HG03095 (cell line): ENCODE measurements around the gene SCAPER.
"Not testable (repeated sequence)": the region's sequence is repeated elsewhere in the genome, so short reads cannot be mapped to it uniquely, and the experiment has no call there.

Source experiments
- ATAC-seq: cut with Tn5 transposase; IDR thresholded peaks from one replicate; pipeline ENCODE4 v1.9.1; 2021; ENCODE audit warnings: moderate library complexity; ENCODE audit not compliant: unreplicated experiment

Gene SCAPER

GRCh38 chr15:76864586-76864985 lies 40.6 kb downstream of the SCAPER start:
- ATAC-seq: no peak

- no peak for ATAC-seq
These were observed 41.4 kb downstream of the SCAPER start for GRCh38 chr15:76863693-76864092.

- ATAC-seq: no peak
These were observed 42.0 kb downstream of the SCAPER start for GRCh38 chr15:76863123-76863522.

- no peak for ATAC-seq
These were observed 43.2 kb downstream of the SCAPER start for GRCh38 chr15:76861815-76862397.

- no peak for ATAC-seq
These were observed 44.9 kb downstream of the SCAPER start for GRCh38 chr15:76860201-76860600.

- ATAC-seq: not testable (repeated sequence)
These were observed 54.8 kb downstream of the SCAPER start for GRCh38 chr15:76850367-76850766.

GRCh38 chr15:76846782-76847181 lies 58.4 kb downstream of the SCAPER start:
- no peak for ATAC-seq

- ATAC-seq: no peak
These were observed 61.0 kb downstream of the SCAPER start for GRCh38 chr15:76844096-76844495.

- no peak for ATAC-seq
These were observed 61.9 kb downstream of the SCAPER start for GRCh38 chr15:76843269-76843668.

GRCh38 chr15:76840830-76841460 lies 64.2 kb downstream of the SCAPER start:
- ATAC-seq: no peak

- no peak for ATAC-seq
These were observed 66.0 kb downstream of the SCAPER start for GRCh38 chr15:76839173-76839572.

- no peak for ATAC-seq
These were observed 67.7 kb downstream of the SCAPER start for GRCh38 chr15:76837474-76837873.

GRCh38 chr15:76829939-76830338 lies 75.2 kb downstream of the SCAPER start:
- no peak for ATAC-seq

GRCh38 chr15:76823890-76824289 lies 81.2 kb downstream of the SCAPER start:
- no peak for ATAC-seq

GRCh38 chr15:76823303-76823702 lies 81.8 kb downstream of the SCAPER start:
- no peak for ATAC-seq

- ATAC-seq: not testable (repeated sequence)
These were observed 86.2 kb downstream of the SCAPER start for GRCh38 chr15:76818926-76819325.

- no peak for ATAC-seq
These were observed 89.7 kb downstream of the SCAPER start for GRCh38 chr15:76815421-76815820.

GRCh38 chr15:76812381-76812780 lies 92.8 kb downstream of the SCAPER start:
- no peak for ATAC-seq

- ATAC-seq: no peak
These were observed 95.6 kb downstream of the SCAPER start for GRCh38 chr15:76809412-76810103.

- no peak for ATAC-seq
These were observed 102.0 kb downstream of the SCAPER start for GRCh38 chr15:76803049-76803571.

GRCh38 chr15:76802411-76802810 lies 102.7 kb downstream of the SCAPER start:
- ATAC-seq: no peak

- ATAC-seq: no peak
These were observed 105.4 kb downstream of the SCAPER start for GRCh38 chr15:76799760-76800159.
